ENCODE results near the gene ABCC8.
"Not testable (repeated sequence)": the region's sequence is repeated elsewhere in the genome, so short reads cannot be mapped to it uniquely, and the experiment has no call there.

Gene ABCC8

GRCh38 chr11:17428261-17428660 lies 48.4 kb downstream of the ABCC8 start:
- no peak for DNase-seq (ENCODE audit: low read depth in 2 of 2)

- DNase-seq (ENCODE audit: low read depth in 2 of 2) = not testable (repeated sequence)
Measured at GRCh38 chr11:17426233-17426632, 50.4 kb downstream of the ABCC8 start.

GRCh38 chr11:17423533-17424310 lies 52.9 kb downstream of the ABCC8 start:
- no peak for DNase-seq (ENCODE audit: low read depth in 2 of 2)

DNA sequence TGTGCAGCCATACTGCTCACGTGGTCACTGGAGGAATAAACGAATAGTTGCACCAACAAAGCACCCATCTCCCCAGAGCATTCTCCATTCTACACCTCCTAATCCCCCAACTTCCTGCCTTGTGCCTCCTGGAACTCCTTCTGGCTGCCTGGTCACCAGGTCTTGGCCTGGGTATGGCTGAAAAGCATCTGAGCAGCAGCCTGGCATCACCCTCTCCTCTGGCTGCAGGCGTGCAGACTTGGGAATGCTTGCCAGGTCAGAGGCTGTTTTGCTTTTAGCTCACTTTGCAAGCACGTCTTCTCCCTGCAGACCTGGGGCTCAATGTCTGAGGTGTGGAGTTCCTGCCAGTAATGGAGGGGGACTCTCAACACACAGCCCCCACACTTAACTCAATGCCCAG lies 54.9 kb downstream of the ABCC8 start:
- no peak for DNase-seq (ENCODE audit: low read depth in 2 of 2)

DNA sequence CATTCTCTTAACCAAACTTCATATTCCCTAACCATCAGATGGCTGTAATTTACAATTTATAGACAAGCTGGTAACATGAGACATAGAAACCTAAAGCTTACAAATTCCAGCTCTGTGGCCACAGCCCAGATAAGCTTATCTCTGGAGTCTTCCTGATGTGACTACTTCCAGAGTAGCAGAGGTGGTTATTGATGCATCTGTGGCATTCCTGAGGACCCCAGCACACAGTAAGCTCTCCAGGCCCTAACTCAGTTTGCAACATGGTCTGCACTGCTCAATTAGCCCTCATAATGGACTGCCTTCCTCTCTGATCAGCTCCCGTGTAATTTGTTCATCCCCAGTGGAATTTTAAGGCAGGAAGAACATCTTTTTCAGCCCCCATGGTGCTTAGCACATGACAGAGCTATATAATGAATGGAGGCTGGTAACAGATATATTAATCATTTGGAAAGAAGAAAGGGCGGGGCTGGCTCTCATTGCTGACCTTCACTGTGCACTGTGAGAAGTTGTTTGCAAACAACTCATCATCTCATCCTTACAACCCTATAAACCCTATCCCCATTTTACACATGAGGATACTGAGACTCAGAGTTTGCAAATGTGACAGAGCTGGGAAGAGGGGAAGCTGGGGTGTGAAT lies 58.1 kb downstream of the ABCC8 start:
- no peak for DNase-seq (ENCODE audit: low read depth in 2 of 2)

DNA sequence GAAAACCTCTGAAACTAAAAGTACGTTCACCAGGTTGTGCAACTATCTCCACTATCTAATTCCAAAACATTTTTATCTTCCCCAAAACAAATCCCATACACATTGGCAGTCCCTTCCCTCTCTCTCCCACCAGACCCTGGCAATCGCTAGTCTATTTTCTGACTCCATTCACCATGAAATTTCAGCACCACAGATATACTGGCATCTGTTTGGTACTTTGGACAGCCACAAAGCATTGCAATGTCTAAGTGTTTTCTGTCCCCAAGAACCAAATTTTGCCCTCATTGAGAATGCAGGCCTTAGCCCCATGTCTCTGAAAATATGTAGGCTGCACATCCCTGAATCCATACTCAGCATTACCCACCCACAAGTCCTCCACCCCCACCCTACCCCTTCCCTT lies 60.2 kb downstream of the ABCC8 start:
- no peak for DNase-seq (ENCODE audit: low read depth in 2 of 2)

DNA sequence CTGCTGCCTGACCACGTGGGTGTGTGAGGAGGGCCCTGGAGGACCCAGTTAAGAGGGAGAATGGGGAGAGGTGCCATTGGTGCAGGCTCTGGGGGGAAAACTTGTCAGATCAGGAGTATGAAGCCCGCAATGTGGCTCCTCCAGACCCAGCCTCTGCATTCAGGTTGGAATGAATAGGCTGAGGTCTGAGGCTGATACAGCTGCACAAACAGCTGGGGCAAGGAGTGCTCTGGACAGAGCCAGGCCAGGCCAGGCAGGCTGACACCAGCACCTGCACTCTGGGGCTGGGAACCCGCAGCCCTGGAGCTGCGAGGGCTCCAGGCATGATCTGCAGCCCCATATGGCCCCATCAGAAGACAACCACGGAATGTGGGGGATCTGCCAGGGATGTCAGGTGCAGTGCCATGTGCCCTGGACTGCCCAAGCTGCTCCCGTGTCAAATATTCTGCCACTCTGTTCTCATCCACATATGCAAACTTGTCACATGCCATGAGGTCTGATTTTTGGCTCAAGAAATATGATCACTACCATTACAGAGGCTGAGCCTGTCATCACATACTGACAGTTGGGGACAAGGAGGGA lies 61.0 kb downstream of the ABCC8 start:
- DNase-seq (ENCODE audit: low read depth in 2 of 2) = no peak

GRCh38 chr11:17414992-17415391 lies 61.7 kb downstream of the ABCC8 start:
- no peak for DNase-seq (ENCODE audit: low read depth in 2 of 2)

GRCh38 chr11:17414317-17414737 lies 62.3 kb downstream of the ABCC8 start:
- no peak for DNase-seq (ENCODE audit: low read depth in 2 of 2)

DNA sequence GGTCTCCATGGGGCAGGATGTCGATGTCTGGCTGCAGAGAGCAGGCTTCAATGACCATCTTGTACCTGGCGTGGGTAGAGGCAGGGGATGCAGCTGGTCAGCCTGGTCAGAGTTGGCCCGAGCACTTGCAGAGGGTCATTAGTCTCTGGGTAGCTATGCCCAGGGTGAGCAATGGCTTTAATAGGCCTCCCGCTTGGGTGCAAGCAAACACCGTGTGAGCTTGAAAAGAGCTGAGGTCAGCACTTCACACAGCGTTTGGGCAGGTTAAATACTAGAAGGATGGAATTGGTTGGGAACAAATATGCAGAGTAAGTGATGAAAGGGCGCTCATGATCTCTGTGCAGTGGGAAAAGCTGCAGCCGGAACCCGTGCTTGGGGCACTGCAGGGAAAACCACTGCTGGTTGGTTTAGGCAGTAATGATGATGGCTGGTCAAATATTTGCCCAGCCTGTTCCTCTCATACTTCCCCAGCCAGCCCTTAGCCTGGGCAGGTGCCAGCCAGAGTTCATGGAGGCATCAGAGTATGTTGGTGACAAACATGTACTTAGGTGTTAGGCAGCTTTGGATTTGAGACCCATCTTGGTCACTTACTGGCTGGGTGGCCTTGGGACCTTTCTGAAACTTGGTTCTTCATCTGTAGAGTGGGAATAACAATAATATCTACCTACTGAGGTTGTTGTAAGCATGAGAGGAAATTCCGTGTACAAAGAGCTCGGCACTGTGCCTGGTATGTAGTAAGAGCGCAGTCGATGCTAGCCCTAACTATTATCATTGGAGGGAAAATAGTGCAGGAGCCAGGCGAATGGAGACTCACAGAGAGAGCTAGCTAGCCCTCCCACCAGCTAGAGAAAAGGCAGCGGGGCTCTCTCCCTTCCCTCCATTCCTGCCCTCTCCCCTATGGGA lies 63.0 kb downstream of the ABCC8 start:
- DNase-seq (ENCODE audit: low read depth in 2 of 2) = no peak

- DNase-seq (ENCODE audit: low read depth in 2 of 2) = no peak
Measured at GRCh38 chr11:17412488-17413180, 64.0 kb downstream of the ABCC8 start.

- no peak for DNase-seq (ENCODE audit: low read depth in 2 of 2)
Measured at GRCh38 chr11:17411418-17411817, 65.2 kb downstream of the ABCC8 start.

GRCh38 chr11:17410606-17411379 lies 65.9 kb downstream of the ABCC8 start:
- no peak for DNase-seq (ENCODE audit: low read depth in 2 of 2)

DNA sequence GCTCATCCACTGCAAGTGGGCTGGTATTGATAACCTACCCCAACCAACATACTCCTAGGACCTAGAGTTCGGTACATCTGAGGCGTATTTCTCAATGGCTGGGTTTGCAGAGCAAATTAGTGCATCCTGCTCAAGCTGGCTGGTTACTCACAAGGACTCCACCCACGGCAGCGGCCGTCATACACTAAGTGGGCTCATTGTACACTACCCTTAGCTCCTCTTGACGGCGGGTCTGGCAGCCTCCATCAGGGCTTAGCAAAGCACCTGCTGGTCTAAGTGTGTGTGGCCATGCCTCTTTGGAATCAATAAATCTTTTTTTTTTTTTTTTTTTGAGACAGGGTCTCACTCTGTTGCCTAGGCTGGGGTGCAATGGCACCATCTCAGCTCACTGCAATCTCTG lies 68.0 kb downstream of the ABCC8 start:
- DNase-seq (ENCODE audit: low read depth in 2 of 2) = no peak

DNA sequence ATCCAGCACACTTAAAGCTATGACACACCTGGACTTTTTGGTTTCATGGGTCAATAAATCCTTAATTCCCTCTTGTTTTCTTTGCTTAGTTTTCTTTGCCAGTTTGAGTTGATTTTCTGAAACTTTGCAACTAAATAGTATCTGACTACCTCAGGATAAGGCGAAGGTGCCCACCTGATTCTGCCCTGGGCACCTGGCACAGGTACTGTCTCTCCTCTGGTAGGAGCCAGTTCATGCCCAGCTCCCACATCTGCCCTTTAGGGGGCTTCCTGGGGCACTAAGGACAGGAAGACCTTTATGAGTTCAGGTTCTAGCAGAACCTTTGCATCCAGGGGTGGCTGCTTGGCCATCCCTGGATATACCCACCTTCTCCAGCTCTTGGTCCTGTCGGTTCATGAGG lies 68.6 kb downstream of the ABCC8 start:
- DNase-seq (ENCODE audit: low read depth in 2 of 2) = no peak

GRCh38 chr11:17407575-17407974 lies 69.1 kb downstream of the ABCC8 start:
- DNase-seq (ENCODE audit: low read depth in 2 of 2) = no peak

DNA sequence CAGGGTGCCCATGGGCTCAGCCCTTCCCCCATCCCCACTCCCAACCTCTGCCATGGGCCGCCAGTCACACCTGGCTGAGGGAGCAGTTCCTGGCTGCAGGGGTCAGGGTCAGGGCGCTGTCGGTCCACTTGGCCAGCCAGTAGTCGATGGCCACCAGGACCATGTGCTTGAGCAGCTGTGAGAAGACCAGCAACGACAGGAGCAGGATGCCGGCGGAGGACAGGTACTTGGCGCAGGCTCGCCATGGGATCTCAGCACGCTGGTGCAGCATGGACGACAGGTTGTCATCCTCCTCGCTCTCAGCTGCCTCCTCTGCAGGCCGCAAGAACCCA lies 69.9 kb downstream of the ABCC8 start:
- DNase-seq (ENCODE audit: low read depth in 2 of 2) = no peak

- DNase-seq (ENCODE audit: low read depth in 2 of 2) = no peak
Measured at GRCh38 chr11:17406082-17406817, 70.4 kb downstream of the ABCC8 start.

GRCh38 chr11:17405232-17406005 lies 71.2 kb downstream of the ABCC8 start:
- no peak for DNase-seq (ENCODE audit: low read depth in 2 of 2)

Data from stimulated activated CD4-positive, alpha-beta T cell treated with anti-CD3 and anti-CD28 coated beads, Interleukin-15, amount 100 ng/mL, for 48 hours (primary cell).